Measurements from ENCODE around the gene MRPL52. TPM values are rescaled to one million over a fixed set of nuclear protein-coding genes. Genes with fewer than 3 reads are reported as not detected.
"Not testable (repeated sequence)": the region's sequence is repeated elsewhere in the genome, so short reads cannot be mapped to it uniquely, and the experiment has no call there.

The MRPL52 gene
- total RNA-seq, 4 donors from 2014 or later = 15.9 to 55.1 (median 37.7) TPM

- DNase-seq (ENCODE audit: low spot score) (no peak), ATAC-seq (ENCODE audit: low FRiP score) (no peak)
- TF ChIP-seq CTCF (IDR thresholded peaks at IDR 0.05) = no peak
These were observed 16.3 kb downstream of the MRPL52 start for GRCh38 chr14:22845821-22846625.

- TF ChIP-seq CTCF (IDR thresholded peaks at IDR 0.05) = no peak
- DNase-seq (ENCODE audit: low spot score) (no peak), ATAC-seq (ENCODE audit: low FRiP score) (no peak)
These were observed 17.2 kb downstream of the MRPL52 start for GRCh38 chr14:22846811-22847307.

- no peak for DNase-seq (ENCODE audit: low spot score)
- no peak for TF ChIP-seq CTCF (IDR thresholded peaks at IDR 0.05)
- peak; percentile 0 for ATAC-seq (ENCODE audit: low FRiP score)
These were observed 18.1 kb downstream of the MRPL52 start for GRCh38 chr14:22847661-22848341.

GRCh38 chr14:22848351-22849164 is 18.9 kb downstream of the MRPL52 start:
- ATAC-seq (ENCODE audit: low FRiP score) = peak; percentile 72
- no peak for DNase-seq (ENCODE audit: low spot score)
- TF ChIP-seq CTCF (IDR thresholded peaks at IDR 0.05) = no peak

GRCh38 chr14:22849212-22849819 is 19.6 kb downstream of the MRPL52 start:
- TF ChIP-seq CTCF (IDR thresholded peaks at IDR 0.05) = no peak
- ATAC-seq (ENCODE audit: low FRiP score) = peak; percentile 38

GRCh38 chr14:22850944-22851764 is 21.5 kb downstream of the MRPL52 start:
- ATAC-seq (ENCODE audit: low FRiP score) = peak; percentile 65

More at GRCh38 chr14:22849212-22849819, 19.6 kb downstream of the MRPL52 start:
- peak; percentile 37 for DNase-seq (ENCODE audit: low spot score)

GRCh38 chr14:22852178-22852577 is 22.5 kb downstream of the MRPL52 start:
- ATAC-seq (ENCODE audit: low FRiP score); DNase-seq (ENCODE audit: low spot score): not testable (repeated sequence)

More at GRCh38 chr14:22850944-22851764, 21.5 kb downstream of the MRPL52 start:
- peak; percentile 53 for DNase-seq (ENCODE audit: low spot score)
- TF ChIP-seq CTCF (IDR thresholded peaks at IDR 0.05) = no peak
